Pancreas (tissue), 10 donors: Measurements from ENCODE around the gene TFPI. TPM values are rescaled to one million over a fixed set of nuclear protein-coding genes. Genes with fewer than 3 reads are reported as not detected.

Experiments used
- ATAC-seq, 4 donors: fragments of 200-7000 bp; cut with Tn5 transposase; one replicate each; pipeline versions ENCODE4 v1.8.0 to v1.9.1; 2020; ENCODE audit warnings: mild to moderate bottlenecking in 4 of 4, moderate library complexity in 4 of 4
- DNase-seq, 6 donors: peaks; one replicate each; pipeline ENCODE4 v3.0.0-alpha.2; 2020
- FAIRE-seq: peaks from 2 replicates; lab custom pipeline; 2012; peaks lifted over from hg19 to GRCh38; lab: Jason Lieb, UNC
- H3K27ac ChIP-seq, 4 donors: fragments of 200-600 bp; sonication (generic); 1 replicate in 3 of 4; 2 replicates in 1 of 4; pipeline versions ENCODE4 v1.5.0 to v1.8.0; 2020
- H3K27me3 ChIP-seq, 4 donors: fragments of 200-600 bp; one replicate each; pipeline ENCODE4 v1.8.0; 2021
- H3K36me3 ChIP-seq, 3 donors: fragments of 200-600 bp; sonication (generic) in 1 of 3; one replicate each; pipeline versions ENCODE4 v1.5.0 to v1.8.0; 2020 to 2021
- H3K4me1 ChIP-seq, 3 donors: fragments of 200-600 bp; one replicate each; pipeline ENCODE4 v1.8.0; 2021
- H3K4me3 ChIP-seq, 4 donors: fragments of 200-600 bp; sonication (generic) in 2 of 4; one replicate each; pipeline versions ENCODE4 v1.5.0 to v1.8.0; 2020 to 2021
- H3K9me3 ChIP-seq, 4 donors: fragments of 200-600 bp; one replicate each; pipeline ENCODE4 v1.8.0; 2021
- CTCF ChIP-seq, 4 donors: fragments of 200-600 bp; sonication (generic) in 3 of 4; IDR thresholded peaks; one replicate each; pipeline versions ENCODE4 v1.5.0 to v1.8.0; 2021; ENCODE audit warnings: antibody characterized with exemption in 4 of 4
- WGBS, 2 donors: extraction: QIAGEN DNeasy Blood & Tissue Kit; methylation state at CpG; one replicate each; pipeline ENCODE4 v1.1.7; 2013; 5-methylcytosine and 5-hydroxymethylcytosine counted together
- intact Hi-C, 3 donors: fragments of 100-400 bp; cut with DNase I; formaldehyde crosslinking; loops; one replicate each; pipeline versions ENCODE4 v1.11.1 to v1.14.2; 2022
- polyA plus RNA-seq, 2 donors: library from polyadenylated mRNA; stranded (reverse); fragments of 200-250 nt; gene quantifications; one replicate each; pipeline ENCODE4 v1.2.3, GENCODE V29; 2013
- total RNA-seq, 6 donors: library from RNA; stranded (reverse); fragmentation: NEBNext Ultra II Directional in 4 of 6; extraction: Animal tissue kit (Norgen Biotek cat#: 25700) in 4 of 6; gene quantifications; one replicate each; pipeline versions ENCODE4 v1.2.1 to v1.2.4, GENCODE V29; 2021 to 2023
- donor health status: healthy with polysubstance abuse.
- donor health status: DM: no; HTN: no; CAD: no; lungs with moderate emphysema.
- donor health status: DM: no; HTN: no; CAD: no.
- donor health status: control.
- donor health status: control.
- donor health status: Bipolar disorder and iron deficiency.
- donor health status: DM: yes; HTN: yes; CAD: no.
- donor health status: DM: no; HTN: no; CAD: no.
- donor health status: DM: no; HTN: no; CAD: no.
- donor health status: DM: yes; HTN: yes; CAD: no.

The TFPI gene
- total and polyA plus RNA-seq, 8 donors = 7.9 to 25.8 (median 18.3) TPM

GRCh38 chr2:187440101-187440675 lies 114.0 kb downstream of the TFPI start:
- intact Hi-C loops = no loop called here
- Histone ChIP-seq H3K4me1 (no peaks in the 10 kb centered on the region), H3K27me3 (no peaks in the 10 kb centered on the region), H3K4me3 (no peak overlapping the region), H3K27ac (no peak overlapping the region), H3K9me3 (no peaks in the 10 kb centered on the region), H3K36me3 (no peaks in the 10 kb centered on the region)
- no peak for TF ChIP-seq CTCF (IDR thresholded peaks at IDR 0.05)
- WGBS, 2 donors = 61 to 75% methylated on average over 3 of the region's 3 CpGs
- ATAC-seq (no peak), DNase-seq (no peak), FAIRE-seq (no peak)

DNA sequence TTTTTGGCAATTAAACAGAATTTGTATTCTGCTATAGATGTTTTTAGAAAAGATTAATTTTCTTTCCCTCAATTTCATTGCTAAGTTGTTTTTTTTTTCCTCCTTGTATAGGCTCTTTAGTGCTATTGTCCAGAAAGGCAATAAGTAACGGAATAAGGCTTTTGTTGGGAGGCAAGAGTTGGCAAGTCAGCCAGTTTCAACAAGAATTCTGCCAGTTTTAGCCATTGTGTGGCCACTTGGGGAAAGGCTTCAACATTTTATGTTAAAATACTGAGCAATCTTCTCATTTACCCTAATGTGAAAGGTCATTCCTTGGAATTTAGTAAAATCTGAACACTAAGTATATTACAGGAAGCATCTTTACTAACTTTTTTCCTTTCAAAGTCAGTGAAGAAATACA lies 115.8 kb downstream of the TFPI start:
- Histone ChIP-seq H3K9me3 (no peaks in the 10 kb centered on the region), H3K27me3 (no peaks in the 10 kb centered on the region), H3K4me3 (no peak overlapping the region), H3K4me1 (no peaks in the 10 kb centered on the region), H3K36me3 (no peaks in the 10 kb centered on the region), H3K27ac (no peak overlapping the region)
- ATAC-seq (no peak), FAIRE-seq (no peak), DNase-seq (no peak)
- 67 to 71% methylated on average over 1 of the region's 1 CpG for WGBS, 2 donors
- intact Hi-C loops = no loop called here
- no peak for TF ChIP-seq CTCF (IDR thresholded peaks at IDR 0.05)

- H3K4me1 ChIP-seq = no peaks in the 10 kb centered on the region
- DNase-seq (no peak), ATAC-seq (no peak), FAIRE-seq (no peak)
- WGBS, 2 donors = 37 to 48% methylated on average over 4 of the region's 4 CpGs
- no peaks in the 10 kb centered on the region for H3K27me3 ChIP-seq
- H3K9me3 ChIP-seq = no peaks in the 10 kb centered on the region
- H3K36me3 ChIP-seq = no peaks in the 10 kb centered on the region
- no peak overlapping the region for H3K27ac ChIP-seq
- no peak overlapping the region for H3K4me3 ChIP-seq
- intact Hi-C loops = no loop called here
- no peak for TF ChIP-seq CTCF (IDR thresholded peaks at IDR 0.05)
Measured at GRCh38 chr2:187435756-187436155, 118.5 kb downstream of the TFPI start.

- Histone ChIP-seq H3K27ac (no peak overlapping the region), H3K4me3 (no peak overlapping the region), H3K36me3 (no peaks in the 10 kb centered on the region), H3K27me3 (no peaks in the 10 kb centered on the region), H3K4me1 (no peaks in the 10 kb centered on the region), H3K9me3 (no peaks in the 10 kb centered on the region)
- TF ChIP-seq CTCF (IDR thresholded peaks at IDR 0.05) = no peak
- no peak for DNase-seq
- ATAC-seq = no peak
- FAIRE-seq = no peak
- intact Hi-C loops = no loop called here
- 64 to 76% methylated on average over 3 of the region's 3 CpGs for WGBS, 2 donors
Measured at GRCh38 chr2:187435078-187435477, 119.2 kb downstream of the TFPI start.

GRCh38 chr2:187434342-187434785 lies 119.9 kb downstream of the TFPI start:
- intact Hi-C loops = no loop called here
- H3K36me3 ChIP-seq = no peaks in the 10 kb centered on the region
- TF ChIP-seq CTCF (IDR thresholded peaks at IDR 0.05) = no peak
- no peak for DNase-seq
- H3K4me1 ChIP-seq = no peaks in the 10 kb centered on the region
- no peak overlapping the region for H3K27ac ChIP-seq
- WGBS, 2 donors = 86 to 88% methylated on average over 1 of the region's 1 CpG
- no peak for ATAC-seq
- H3K4me3 ChIP-seq = no peak overlapping the region
- no peaks in the 10 kb centered on the region for H3K9me3 ChIP-seq
- H3K27me3 ChIP-seq = no peaks in the 10 kb centered on the region
- no peak for FAIRE-seq
